Keratinocyte (primary cell): Measurements from ENCODE around the gene CCDC102B. TPM values are rescaled to one million over a fixed set of nuclear protein-coding genes. Genes with fewer than 3 reads are reported as not detected.

Source experiments
- DNase-seq: peaks from one replicate; pipeline ENCODE4 v3.0.0-alpha.2; 2011; ENCODE audit warnings: low read depth, missing footprints, low spot score
- FAIRE-seq: peaks from 2 replicates; lab custom pipeline; 2011; peaks lifted over from hg19 to GRCh38; lab: Jason Lieb, UNC
- H2AFZ ChIP-seq: 2 replicates; pipeline ENCODE4 v1.6.0; 2012; ENCODE audit warnings: low read length, control low read depth, inconsistent platforms; ENCODE audit not compliant: control insufficient read depth
- H3K27ac ChIP-seq: 2 replicates; pipeline ENCODE4 v1.5.1; 2011; ENCODE audit warnings: low read length; ENCODE audit not compliant: control insufficient read depth, insufficient read depth
- H3K27me3 ChIP-seq: 3 replicates; pipeline ENCODE4 v1.6.0; 2011; ENCODE audit warnings: low read length; ENCODE audit not compliant: control insufficient read depth, insufficient read depth; ENCODE audit errors: extremely low read depth
- H3K36me3 ChIP-seq, 2 experiments: 2 replicates in 1 of 2; 3 replicates in 1 of 2; pipeline ENCODE4 v1.5.1; 2011; ENCODE audit warnings: low read length in 2 of 2, mild to moderate bottlenecking in 1 of 2; ENCODE audit not compliant: control insufficient read depth in 2 of 2, insufficient read depth in 2 of 2; ENCODE audit errors: extremely low read depth in 1 of 2
- H3K4me1 ChIP-seq: 3 replicates; pipeline ENCODE4 v1.5.1; 2011; ENCODE audit warnings: low read length; ENCODE audit not compliant: control insufficient read depth, insufficient read depth; ENCODE audit errors: extremely low read depth
- H3K4me2 ChIP-seq: 3 replicates; pipeline ENCODE4 v1.6.0; 2011; ENCODE audit warnings: low read depth, low read length; ENCODE audit not compliant: control insufficient read depth, insufficient read depth; ENCODE audit errors: extremely low read depth
- H3K4me3 ChIP-seq, 3 experiments: fragments of 200-600 bp in 1 of 3; sonication (generic) in 1 of 3; 2 replicates in 2 of 3; 3 replicates in 1 of 3; pipeline ENCODE4 v1.5.1; 2011 to 2016; ENCODE audit warnings: low read length in 3 of 3, mild to moderate bottlenecking in 3 of 3, control low read depth in 2 of 3, inconsistent platforms in 1 of 3, low read depth in 1 of 3, mixed read lengths in 1 of 3, mixed run types in 1 of 3, moderate library complexity in 1 of 3; ENCODE audit not compliant: control insufficient read depth in 2 of 3, insufficient read depth in 2 of 3; ENCODE audit errors: extremely low read depth in 1 of 3
- H3K79me2 ChIP-seq: 2 replicates; pipeline ENCODE4 v1.6.0; 2012; ENCODE audit warnings: low read length; ENCODE audit not compliant: control insufficient read depth, insufficient read depth
- H3K9ac ChIP-seq: 3 replicates; pipeline ENCODE4 v1.6.0; 2011; ENCODE audit warnings: low read length; ENCODE audit not compliant: control insufficient read depth, insufficient read depth; ENCODE audit errors: extremely low read depth
- H3K9me1 ChIP-seq: 3 replicates; pipeline ENCODE4 v1.6.0; 2011; ENCODE audit warnings: low read length; ENCODE audit not compliant: control insufficient read depth, insufficient read depth; ENCODE audit errors: extremely low read depth
- H3K9me3 ChIP-seq: 2 replicates; pipeline ENCODE4 v1.5.1; 2012; ENCODE audit warnings: low read depth, low read length; ENCODE audit not compliant: control insufficient read depth
- H4K20me1 ChIP-seq: 3 replicates; pipeline ENCODE4 v1.6.0; 2011; ENCODE audit warnings: low read length; ENCODE audit not compliant: control insufficient read depth, insufficient read depth; ENCODE audit errors: extremely low read depth
- EZH2 ChIP-seq: IDR thresholded peaks from one replicate; pipeline ENCODE4 v1.6.1; 2012; ENCODE audit warnings: inconsistent platforms, mild to moderate bottlenecking, low read length, moderate library complexity
- dilution Hi-C: fragments of 300-500 bp; cut with MboI; formaldehyde crosslinking; loops from one replicate; pipeline ENCODE4 v1.7.0; 2020; ENCODE audit warnings: low sequenced_read_pairs; ENCODE audit not compliant: extremely low pct_ligation_motif_present
- polyA plus RNA-seq, 5 experiments: library from polyadenylated mRNA; depleted of rRNA in 3 of 5; stranded (reverse) in 3 of 5; stranded (forward) in 1 of 5; unstranded in 1 of 5; fragments of >200 nt; gene quantifications; 1 replicate in 1 of 5; 2 replicates in 3 of 5; 3 replicates in 1 of 5; pipeline versions ENCODE4 v1.2.1 to v1.2.3, GENCODE V29; 2011 to 2012; ENCODE audit warnings: missing spikeins in 2 of 5, low read depth in 1 of 5, low replicate concordance in 1 of 5
- TF ChIP-seq, protein P1 (sequence below), 3 experiments: IDR thresholded peaks in 1 of 3; conservative IDR thresholded peaks in 1 of 3; optimal IDR thresholded peaks in 1 of 3; 2 replicates in 2 of 3; 3 replicates in 1 of 3; pipeline versions ENCODE3 to v1.5.1; 2011; ENCODE audit warnings: low read length in 3 of 3, mild to moderate bottlenecking in 3 of 3, moderate library complexity in 2 of 3, control low read depth in 1 of 3, inconsistent platforms in 1 of 3; ENCODE audit not compliant: insufficient read depth in 2 of 3; ENCODE audit errors: extremely low read depth in 1 of 3

The CCDC102B gene
- polyA plus RNA-seq, 1 donor (not counting 4 experiments of a cell fraction or from before 2014, with no cell fraction given): 0.60 TPM

DNA sequence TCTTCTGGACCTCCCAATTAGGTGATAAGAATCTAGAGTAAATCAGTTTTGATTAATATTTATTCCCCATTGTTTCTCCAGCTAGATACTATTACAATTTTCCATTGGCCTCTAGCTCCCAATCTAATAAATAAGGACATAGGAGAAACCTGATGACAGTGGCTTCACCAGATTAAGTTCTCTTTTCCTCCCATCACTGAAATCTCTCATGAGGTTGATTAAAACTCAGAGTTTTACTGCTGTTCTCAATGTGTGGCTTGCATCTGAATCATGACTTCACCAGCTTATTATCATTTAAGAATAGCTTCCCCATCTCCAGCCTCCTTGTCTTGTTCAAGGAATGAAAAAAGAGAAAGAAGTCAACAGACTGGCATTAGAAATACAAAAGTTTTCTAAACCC lies 3.9 kb upstream of the CCDC102B start:
- Histone ChIP-seq H3K4me3 (no peak overlapping the region), H3K36me3 (no peaks in the 10 kb centered on the region), H3K4me2 (no peak overlapping the region), H3K4me1 (no peaks in the 10 kb centered on the region), H3K79me2 (no peaks in the 10 kb centered on the region), H3K27me3 (no peaks in the 10 kb centered on the region), H3K27ac (no peak overlapping the region), H3K9ac (no peak overlapping the region), H3K9me3 (no peaks in the 10 kb centered on the region), H4K20me1 (no peaks in the 10 kb centered on the region), H3K9me1 (no peaks in the 10 kb centered on the region), H2AFZ (no peak overlapping the region)
- FAIRE-seq: no peak
- DNase-seq: no peak
- TF ChIP-seq, protein P1, sequence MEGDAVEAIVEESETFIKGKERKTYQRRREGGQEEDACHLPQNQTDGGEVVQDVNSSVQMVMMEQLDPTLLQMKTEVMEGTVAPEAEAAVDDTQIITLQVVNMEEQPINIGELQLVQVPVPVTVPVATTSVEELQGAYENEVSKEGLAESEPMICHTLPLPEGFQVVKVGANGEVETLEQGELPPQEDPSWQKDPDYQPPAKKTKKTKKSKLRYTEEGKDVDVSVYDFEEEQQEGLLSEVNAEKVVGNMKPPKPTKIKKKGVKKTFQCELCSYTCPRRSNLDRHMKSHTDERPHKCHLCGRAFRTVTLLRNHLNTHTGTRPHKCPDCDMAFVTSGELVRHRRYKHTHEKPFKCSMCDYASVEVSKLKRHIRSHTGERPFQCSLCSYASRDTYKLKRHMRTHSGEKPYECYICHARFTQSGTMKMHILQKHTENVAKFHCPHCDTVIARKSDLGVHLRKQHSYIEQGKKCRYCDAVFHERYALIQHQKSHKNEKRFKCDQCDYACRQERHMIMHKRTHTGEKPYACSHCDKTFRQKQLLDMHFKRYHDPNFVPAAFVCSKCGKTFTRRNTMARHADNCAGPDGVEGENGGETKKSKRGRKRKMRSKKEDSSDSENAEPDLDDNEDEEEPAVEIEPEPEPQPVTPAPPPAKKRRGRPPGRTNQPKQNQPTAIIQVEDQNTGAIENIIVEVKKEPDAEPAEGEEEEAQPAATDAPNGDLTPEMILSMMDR (optimal IDR thresholded peaks at IDR 0.05 in 1 of 3, IDR thresholded peaks at IDR 0.05 in 1 of 3, conservative IDR thresholded peaks at IDR 0.05 in 1 of 3; ENCODE audit: extremely low read depth in 1 of 3, insufficient read depth in 2 of 3, low read length in 3 of 3): no peak
- TF ChIP-seq EZH2: no peak
- dilution Hi-C loops: no loop called here

DNA sequence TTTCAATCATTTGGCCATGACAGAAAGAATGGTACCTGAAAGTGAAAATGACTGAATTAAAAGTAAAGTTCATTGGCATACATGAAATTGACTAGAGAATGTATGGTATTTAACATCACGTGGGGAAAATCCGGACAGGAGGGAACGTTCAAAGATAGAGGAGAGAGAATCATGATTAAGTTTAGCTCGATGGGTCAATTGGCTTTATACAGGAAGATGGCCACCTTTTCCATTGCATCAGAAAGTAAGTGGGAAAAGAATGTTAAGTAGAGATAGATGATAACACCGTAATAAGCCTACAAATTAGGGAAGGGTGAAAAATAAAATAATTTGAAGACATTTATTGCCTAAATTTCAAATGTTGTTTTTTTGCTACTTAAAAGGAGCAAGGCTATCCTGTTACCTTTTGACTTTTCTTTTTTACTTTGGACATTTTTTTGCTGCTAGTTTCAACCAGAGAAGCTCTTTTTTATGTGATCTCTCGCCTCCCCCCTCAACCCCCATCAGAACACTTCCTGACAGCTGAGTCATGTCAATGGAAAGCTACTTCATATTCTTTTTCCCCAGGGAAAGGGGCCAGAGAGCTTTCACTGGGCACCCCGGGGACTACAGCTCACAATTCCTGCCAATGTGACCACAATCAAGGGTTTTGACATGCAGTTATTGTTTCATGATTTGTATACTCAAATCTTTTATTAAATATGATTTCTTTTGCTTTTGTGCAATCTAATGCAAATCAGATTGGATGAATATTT lies 767 bp upstream of the CCDC102B start:
- Histone ChIP-seq H3K79me2 (no peaks in the 10 kb centered on the region), H3K4me1 (no peaks in the 10 kb centered on the region), H3K27me3 (no peaks in the 10 kb centered on the region), H3K9ac (no peak overlapping the region), H3K27ac (no peak overlapping the region), H3K4me3 (no peak overlapping the region), H4K20me1 (no peaks in the 10 kb centered on the region), H3K36me3 (no peaks in the 10 kb centered on the region), H3K4me2 (no peak overlapping the region), H3K9me1 (no peaks in the 10 kb centered on the region), H2AFZ (no peak overlapping the region), H3K9me3 (no peaks in the 10 kb centered on the region)
- DNase-seq: no peak
- FAIRE-seq: no peak
- TF ChIP-seq, protein P1 (optimal IDR thresholded peaks at IDR 0.05 in 1 of 3, IDR thresholded peaks at IDR 0.05 in 1 of 3, conservative IDR thresholded peaks at IDR 0.05 in 1 of 3; ENCODE audit: extremely low read depth in 1 of 3, insufficient read depth in 2 of 3, low read length in 3 of 3): no peak
- no peak for TF ChIP-seq EZH2
- dilution Hi-C loops: no loop called here
